ACHN (cell line): Measurements from ENCODE around the gene ISYNA1.

ENCODE experiments used
- DNase-seq: peaks from one replicate; pipeline ENCODE4 v3.0.0-alpha.2; 2015
- in situ Hi-C: cut with HindIII; loops from 2 replicates; pipeline ENCODE4 v1.10.0; 2017; ENCODE audit warnings: low sequenced_read_pairs, low pct_ligation_motif_present, low pct_unique_long_range_greater_than_20kb

ISYNA1 gene

DNA sequence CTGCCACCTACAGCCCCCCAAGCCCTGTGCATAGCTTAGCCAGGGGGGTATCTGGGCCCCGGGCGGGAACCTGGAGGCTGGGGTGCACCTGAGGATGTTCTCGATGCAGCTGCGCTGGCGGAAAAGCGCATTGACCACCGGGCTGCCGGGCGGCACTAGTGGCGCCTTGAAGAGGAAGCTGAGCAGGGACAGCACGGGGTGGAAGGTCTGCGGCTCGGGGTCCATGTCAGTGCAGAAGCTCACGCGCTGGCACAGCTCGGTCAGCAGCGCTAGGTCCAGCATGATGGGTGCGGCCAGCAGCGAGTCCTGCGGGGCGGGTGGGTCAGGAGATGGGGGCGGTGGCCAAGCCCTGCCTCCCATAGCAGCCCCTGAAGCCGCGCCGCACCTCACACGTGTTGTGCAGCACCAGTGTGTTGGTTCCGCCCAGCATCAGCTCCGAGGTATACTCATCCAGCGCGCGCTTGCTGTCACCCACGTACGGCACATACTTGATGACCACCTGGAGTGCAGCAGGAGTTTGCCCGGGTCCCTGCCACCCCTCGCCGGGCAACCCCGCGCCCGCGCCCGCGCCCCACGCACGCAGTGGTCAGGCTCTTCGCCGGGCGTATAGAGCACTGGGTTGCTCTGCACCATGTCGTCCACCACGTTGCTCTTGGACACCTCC, 2.6 kb downstream of the ISYNA1 start:
- in situ Hi-C loops, result no loop called here
- no peak for DNase-seq

DNA sequence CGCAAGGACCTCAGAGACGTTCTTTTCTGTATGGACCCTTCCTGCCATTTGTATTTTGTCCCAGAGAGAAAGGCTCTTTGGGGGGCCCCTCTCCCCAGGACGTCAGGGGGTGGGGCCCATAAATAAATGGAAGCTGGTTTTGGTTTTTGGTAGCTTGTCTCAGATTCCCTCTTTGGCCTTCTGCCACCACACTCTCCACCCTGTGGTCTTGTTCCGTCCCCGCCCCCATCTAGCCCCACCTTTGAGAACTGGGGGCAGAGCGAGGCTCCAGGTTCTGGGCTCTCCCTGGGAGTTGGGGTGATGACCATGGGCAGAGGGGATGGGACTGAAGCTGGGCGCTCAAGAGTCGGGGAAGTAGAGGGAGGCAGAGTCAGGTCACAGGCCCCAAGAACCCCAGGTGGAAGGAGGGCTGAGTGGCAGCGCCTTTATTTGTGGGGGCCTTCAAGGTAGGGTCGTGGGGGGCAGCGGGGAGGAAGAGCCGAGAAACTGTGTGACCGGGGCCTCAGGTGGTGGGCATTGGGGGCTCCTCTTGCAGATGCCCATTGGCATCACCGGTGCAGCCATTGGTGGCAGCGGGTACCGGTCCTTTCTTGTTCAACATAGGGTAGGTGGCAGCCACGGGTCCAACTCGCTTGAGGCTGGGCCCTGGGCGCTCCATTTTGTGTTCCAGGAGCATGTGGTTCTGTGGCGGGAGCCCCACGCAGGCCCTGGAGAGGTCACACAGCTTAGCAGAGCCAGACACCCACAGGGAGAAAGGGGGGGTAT, 3.3 kb downstream of the ISYNA1 start:
- DNase-seq, result no peak
- in situ Hi-C loops, result no loop called here

DNA sequence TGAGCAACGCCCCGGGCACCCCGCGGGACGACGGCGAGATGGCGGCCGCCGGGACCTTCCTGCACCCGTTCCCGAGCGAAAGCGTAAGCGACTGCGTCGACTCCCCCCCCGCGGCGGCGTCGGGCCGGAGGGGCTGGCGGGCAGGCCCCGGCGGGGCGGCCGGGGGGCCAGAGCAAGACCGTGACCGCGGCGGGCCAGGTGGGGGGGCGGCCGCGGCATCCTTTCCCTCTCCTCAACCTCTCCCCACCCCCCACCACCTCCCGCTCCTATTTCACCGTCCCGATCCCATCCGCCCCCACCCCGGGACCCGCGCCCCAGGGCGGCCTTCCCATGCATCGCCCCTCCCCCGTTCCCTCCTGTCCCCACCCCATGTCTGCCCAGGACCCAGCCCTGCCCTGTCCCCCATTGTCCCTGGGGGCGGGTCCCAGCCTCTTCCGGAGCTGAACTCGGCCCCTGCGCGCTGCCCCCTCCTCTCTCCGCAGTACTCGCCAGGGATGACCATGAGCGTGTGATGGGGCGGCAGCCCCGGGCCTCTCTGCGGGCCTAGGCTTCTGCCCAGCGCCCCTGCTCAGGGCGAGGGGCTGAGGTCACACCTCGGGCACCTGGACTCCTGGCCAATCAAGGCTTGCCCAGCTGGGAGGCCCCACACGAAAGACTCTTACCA, 4.1 kb downstream of the ISYNA1 start:
- in situ Hi-C loops, result no loop called here
- no peak for DNase-seq

DNA sequence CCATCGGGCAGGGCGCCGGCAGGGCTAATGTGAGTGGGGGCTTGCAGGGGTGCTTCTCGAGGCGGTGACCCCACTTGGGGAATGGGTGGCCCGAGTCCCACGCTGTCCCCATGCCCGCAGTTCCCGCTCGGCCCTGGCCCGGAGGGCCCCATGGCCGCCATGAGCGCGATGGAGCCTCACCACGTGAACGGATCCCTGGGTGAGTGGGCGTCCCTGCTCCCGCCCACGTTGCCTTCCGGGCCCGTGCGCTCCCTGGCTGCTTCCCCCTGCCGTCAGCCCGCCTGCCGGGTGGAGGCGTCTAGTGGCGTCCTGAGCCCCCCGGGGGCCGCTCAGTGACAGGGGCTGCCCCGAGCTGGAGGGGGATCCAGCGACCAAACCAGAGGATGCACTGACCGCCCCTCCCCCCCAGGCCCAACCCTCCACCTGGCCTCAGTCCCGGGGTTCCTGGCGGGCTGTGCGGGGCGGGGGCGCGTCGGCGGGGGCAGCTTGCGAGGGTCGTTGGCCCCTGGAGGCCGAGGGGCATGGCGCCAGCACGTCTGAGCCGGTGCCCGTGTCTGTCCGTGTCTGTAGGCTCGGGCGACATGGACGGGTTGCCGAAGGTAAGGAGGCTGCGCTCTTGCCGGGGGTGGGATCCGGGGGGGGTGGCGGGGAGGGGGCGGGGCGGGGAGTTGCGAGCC, 4.8 kb downstream of the ISYNA1 start:
- no peak for DNase-seq
- in situ Hi-C loops, result no loop called here

DNA sequence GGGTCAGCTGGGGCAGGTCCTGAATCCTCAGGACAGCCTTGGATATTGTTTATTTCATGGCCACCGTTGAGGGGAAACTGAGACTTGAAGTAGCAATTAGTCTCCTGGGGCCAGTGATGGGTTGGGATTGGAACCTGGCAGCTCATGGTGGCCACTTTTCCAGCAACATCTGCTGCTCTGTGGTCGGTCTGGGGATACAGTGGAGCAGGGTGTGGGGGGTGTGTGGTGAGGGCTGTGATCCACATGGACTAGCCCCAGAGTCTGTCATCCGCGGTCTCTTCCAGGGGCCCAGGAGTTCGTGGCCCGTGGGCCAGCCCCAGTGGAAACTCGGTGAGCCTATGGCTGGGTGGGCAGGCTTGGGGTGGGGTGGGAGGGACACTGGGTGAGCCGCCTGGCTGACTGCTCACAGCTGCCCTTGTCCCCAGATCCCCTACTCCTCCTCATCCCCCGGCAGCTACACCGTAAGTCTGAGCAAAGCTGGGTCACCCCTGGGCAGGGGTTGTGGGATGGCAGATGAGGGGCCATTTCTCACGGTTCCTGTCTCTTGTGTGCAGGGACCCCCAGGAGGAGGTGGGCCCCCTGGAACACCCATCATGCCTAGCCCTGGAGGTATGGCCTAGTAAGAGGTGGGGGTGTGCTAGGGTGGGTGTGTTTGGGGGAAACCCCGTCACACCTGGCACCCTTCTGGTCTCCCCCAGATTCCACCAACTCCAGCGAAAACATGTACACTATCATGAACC, 5.5 kb downstream of the ISYNA1 start:
- DNase-seq, result no peak

DNA sequence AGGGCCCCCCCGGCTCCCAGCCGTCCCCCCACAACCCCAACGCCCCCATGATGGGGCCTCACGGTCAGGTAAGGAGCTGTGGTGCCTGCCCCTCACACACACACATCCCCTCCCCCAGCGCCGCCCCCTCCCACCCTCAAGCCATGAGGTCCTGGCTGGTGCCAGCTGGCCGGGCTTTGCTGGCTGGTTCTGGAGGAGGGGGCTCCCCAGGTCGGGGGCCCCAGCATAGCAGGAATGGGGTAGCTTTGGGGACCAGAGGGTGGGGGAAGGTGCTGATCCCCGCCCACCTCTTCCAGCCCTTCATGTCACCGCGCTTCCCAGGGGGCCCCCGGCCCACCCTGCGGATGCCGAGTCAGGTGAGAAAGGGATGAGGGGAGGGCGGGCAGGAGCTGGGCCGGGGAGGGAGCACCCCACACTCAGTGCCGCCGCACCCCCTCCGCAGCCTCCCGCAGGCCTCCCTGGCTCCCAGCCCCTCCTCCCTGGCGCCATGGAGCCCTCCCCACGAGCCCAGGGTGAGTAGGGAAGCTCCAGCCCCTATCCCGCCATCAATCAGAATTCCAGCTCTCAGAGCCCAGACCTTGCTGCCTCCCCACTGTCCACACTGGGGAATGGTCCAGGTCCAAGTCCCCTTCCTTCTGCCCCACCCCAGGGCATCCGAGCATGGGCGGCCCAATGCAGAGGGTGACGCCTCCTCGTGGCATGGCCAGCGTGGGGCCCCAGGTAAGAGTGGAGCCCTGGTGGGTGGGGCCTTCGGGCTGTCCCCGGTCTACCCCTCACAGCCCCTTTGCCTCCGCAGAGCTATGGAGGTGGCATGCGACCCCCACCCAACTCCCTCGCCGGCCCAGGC, 6.4 kb downstream of the ISYNA1 start:
- in situ Hi-C loops, result no loop called here
- no peak for DNase-seq

More for the DNA sequence above, 5.5 kb downstream of the ISYNA1 start:
- in situ Hi-C loops, result no loop called here

DNA sequence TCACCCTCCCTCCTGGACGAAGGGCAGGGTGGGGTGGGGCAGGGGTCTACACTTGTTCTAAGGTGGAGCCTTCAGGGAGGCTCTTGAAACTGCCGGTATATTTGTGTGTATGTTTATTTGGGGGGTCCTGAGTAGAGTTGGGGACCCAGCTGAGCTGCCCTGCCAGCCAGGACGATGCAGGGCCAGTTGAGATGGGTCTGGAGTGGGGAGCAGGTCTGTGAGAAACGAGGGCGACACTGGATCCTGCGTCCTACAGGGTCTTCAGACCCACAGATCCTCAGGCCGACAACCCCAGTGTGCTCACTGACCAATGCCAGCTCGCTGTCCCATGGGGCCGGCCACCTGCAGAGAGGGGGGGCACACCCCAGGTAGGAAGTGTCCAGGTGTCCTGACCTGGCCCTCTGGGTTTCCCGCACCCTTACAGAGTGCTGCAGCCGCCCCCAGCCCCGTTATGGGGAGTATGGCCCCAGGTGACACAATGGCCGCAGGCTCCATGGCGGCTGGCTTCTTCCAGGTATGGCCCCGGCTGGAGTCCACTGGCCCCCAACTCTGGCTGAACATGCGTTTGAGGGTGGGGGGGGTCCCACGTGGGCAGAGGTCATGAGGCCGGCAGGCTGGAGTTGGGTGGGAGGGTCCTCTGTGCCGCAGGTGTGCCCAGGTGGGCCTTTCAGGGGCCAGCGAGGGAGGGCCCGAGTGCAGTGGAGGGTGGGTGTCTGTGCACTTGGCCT, 7.4 kb downstream of the ISYNA1 start:
- no peak for DNase-seq
- in situ Hi-C loops, result no loop called here

DNA sequence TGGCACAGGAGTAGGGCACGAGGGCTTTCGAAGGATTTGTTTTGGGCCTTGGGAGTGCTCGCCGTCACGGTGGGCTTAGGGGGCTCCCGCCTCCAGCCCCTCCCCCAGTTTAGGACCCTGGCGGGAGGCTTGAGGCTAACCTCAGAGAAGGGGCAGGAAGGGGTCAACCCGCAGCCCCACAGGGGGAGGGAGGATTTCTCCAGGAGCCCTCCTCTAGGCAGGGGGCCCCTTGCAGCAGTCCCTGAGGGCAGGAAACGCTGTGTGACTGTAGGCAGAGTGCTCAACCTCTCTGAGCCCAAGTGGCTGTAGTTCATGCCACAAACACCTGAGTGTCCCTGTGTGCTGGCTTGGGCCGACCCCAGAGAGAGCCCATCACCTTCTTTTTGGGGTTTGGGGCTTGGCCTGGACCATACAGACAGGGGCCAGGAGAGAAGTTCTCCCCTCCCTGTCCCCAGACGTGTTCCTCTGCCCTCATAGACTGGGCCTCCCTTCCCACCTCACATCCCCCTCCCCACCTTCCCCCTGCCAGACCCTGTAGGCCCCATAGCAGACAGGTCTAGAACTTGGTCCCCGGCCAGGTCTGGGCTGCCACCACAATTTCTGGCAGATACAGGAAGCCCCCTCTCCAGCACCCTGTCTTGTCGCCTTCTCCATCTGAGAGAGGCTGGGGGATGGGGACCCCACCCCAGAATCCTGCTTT, 8.1 kb downstream of the ISYNA1 start:
- no peak for DNase-seq
- in situ Hi-C loops, result no loop called here

DNA sequence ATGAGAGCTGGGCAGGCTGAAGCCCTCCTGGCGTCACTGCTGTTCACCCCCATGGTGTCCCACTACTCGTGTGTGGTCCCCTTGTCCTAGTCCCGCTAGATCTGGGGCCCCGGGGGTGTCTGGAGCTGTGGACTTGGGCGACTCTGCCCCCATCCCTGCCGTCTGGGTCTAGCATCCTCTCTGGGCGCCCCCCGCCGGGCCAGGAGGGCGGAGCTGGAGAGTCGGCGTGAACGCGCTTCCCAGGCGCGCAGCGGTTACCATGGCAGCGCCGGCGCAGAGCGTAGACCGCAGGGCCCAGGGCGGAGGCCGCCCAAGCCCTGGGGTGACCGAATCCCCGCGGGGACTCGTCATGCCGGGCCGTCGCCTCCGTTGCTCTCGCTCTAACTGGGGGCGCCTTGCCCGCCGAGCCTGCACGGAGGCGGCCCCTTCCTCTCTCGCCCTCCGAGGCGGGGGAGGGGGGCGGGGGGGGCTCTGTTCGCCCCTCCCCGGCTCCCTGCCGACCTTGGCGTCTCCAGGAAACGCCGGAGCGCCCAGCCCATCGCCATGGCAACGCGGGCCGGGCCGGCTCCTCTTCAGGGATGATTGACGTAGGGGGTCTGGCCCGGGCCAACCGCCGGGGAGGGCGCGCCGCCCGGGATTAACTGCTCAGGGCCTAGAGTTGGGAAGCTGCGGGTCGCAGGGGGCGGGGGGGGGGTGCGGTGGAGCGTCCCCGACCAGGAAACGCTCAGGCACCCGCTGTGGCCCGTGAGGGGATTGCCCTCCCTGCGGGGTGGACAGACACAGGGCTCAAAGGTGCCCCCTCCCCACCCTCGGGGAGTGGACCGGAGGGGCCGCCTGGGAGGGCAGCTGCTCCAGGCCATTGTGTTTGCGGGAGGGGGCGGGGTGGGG, 8.9 kb downstream of the ISYNA1 start:
- in situ Hi-C loops, result no loop called here
- no peak for DNase-seq

DNA sequence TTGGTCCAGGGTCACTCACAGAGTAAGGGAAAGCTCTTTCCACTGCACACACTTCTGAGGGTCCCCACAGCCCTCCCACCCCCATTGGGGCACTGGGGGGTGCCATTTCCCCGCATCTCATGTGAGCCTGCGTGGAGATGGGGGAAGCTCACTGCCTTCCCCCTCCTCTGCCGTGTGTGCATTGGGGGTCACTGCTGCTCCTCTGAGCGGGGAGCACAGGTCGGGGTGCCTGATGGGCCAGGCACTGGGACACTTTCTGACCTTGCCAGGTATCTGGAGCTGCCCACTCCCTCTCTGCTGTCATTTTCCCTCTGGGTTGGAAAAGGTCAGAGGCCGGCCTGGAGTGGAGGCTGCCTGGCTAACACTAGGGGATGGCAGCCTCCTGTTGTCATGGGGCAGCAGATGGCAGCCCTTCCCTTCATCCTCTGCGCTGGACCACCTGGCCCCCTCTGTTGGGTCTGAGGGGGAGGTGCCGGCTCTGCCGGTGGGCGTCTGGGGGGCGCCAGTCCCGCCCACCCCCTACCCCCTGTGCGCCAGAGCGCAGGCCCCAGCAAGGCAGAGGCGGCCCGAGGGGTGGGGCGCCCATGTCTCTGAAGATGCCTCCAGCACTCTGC, 9.7 kb downstream of the ISYNA1 start:
- in situ Hi-C loops, result no loop called here
- DNase-seq, result no peak

DNA sequence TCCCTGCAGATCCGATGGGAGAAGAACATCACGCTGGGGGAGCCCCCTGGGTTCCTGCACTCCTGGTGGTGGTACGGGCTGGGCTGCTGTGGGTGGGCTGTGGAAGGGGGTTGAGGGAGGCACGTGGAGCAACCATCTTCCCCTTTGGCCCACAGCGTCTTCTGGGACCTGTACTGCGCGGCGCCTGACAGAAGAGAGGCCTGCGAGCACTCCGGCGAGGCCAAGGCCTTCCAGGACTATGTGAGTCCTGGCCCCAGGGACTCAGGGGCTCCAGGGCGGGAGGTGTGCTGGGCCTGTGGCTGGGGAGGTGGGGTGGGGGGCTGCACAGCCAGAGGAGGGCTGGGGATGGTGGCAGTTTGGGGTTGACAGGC, 10.2 kb downstream of the ISYNA1 start:
- no peak for DNase-seq
- in situ Hi-C loops, result no loop called here

DNA sequence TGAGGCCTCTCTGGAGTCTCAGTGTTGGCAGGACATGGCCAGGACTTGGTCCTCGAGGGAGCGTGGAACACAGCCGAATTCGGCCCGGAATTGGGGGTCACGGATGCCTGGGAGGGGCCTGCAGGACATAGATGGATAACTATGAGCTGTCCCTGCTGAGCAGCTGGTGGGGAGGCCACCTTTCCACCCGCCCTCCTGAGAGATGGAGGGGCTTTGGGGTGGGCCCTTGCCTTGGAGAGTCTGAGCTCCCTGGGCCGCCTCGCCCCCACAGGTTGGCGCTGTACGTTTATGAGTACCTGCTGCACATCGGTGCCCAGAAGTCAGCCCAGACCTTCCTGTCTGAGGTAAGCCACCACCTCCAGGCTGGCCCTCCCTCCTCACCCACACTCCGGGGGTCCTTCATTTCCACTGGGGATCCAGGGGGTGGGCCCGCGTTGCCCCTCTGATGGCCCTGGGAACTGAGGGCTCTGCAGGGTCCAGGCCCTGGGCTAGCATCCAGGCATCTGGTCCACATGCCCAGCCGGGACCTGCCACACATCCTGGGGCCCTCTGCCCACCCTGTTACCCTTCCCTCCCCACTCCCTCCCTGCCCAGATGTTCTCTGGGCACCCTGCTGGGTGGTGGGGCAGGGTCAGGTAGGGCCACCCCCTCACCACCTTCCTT, 10.7 kb downstream of the ISYNA1 start:
- no peak for DNase-seq
- in situ Hi-C loops, result no loop called here

DNA sequence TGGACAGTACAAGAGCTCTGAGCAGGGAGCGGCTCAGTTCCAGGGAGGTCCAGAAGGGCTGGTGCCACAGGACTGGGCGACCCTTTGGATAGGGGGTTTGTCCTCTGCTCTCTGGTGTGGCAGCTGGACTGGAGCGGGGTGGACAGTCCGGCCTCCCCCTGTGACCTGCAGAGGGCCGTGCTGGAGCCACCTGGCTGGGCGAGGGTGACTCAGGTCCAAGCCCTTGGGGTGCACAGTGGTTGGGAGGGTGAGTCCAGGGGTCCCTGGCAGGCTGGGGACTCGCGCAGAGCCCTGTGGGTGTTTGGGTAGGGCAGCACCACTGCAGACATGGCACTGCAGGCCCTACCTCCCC, 11.5 kb downstream of the ISYNA1 start:
- no peak for DNase-seq
- in situ Hi-C loops, result no loop called here

DNA sequence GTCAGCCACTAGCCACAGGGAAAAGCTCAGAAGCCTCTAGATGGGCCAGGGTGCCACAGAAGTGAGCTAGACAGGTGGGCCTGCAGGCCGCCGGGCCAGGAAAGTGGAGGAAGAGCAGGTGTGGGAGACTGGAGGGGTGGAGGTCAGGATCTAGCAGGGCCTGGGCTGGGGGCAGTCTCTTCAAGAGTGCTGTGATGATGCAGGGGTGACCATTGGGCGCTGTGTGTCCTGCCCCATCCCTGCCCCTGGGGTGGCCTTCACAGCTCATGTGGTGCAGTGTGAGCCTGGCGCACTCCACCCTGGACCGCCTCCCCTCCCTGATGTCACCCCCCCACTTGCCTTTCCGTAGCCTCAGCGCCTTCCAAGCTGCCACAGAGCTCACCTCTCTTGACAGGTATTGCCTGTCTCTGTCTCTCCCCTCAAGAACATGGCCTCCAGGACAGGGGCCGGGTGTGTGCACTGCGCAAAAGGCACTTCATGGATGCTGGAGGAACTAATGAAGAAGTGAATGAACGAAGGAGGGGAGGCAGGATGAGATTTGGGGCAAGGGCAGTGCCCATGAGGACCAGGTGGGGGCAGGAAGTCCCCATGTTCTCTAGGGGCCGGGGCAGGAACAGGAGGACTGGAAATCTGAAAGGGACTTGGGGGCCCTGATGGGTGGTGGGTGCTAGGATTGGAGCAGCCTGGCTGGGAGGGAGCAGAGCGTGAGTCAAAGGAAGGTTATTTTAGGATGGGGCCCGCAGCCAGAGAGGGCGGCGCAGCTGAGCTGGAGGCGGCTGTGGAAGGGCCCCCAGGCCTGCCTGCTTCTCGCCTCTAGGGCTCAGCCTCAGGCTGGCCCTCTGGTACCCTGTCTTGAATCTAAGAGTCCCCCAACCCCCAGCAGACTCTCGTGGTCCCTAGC, 12.2 kb downstream of the ISYNA1 start:
- in situ Hi-C loops, result no loop called here
- no peak for DNase-seq
